ENCODE measurements around the gene SARNP. TPM values are rescaled to one million over a fixed set of nuclear protein-coding genes. Genes with fewer than 3 reads are reported as not detected.
A peak's percentile ranks its signal among the peaks of the same experiment; 100 is the strongest.

Gene SARNP
- total and polyA plus RNA-seq, 9 of the 15 experiments (the other 6 are each of a cell fraction or from before 2014, with no cell fraction given) = 70.1 to 400 (median 198) TPM

GRCh38 chr12:55743406-55744339 lies 73.9 kb downstream of the SARNP start (continued):
- peak; percentile 20 for TF ChIP-seq TBP (optimal IDR thresholded peaks at IDR 0.05; ENCODE audit: low read depth, low read length)
- peak; percentile 72 for TF ChIP-seq ZNF24 (IDR thresholded peaks at IDR 0.05)
- no peak for TF ChIP-seq FIP1L1 (IDR thresholded peaks at IDR 0.05; ENCODE audit: low read depth, low read length, poor library complexity, severe bottlenecking)
- 0 out of 2 replicates have a peak, but pooled peaks have one; percentile 14 for TF ChIP-seq POLR2A (conservative IDR thresholded peaks at IDR 0.05)
- TF ChIP-seq RBM34 (IDR thresholded peaks at IDR 0.05; ENCODE audit: borderline replicate concordance, insufficient read depth, low read length) = no peak
- TF ChIP-seq PTRF (tag; IDR thresholded peaks at IDR 0.05) = no peak
- TF ChIP-seq MAX (CRISPR knock-in tag; IDR thresholded peaks at IDR 0.05) = peak; percentile 49
- TF ChIP-seq CHD1 (IDR thresholded peaks at IDR 0.05; ENCODE audit: low read length) = peak; percentile 71
- TF ChIP-seq FOXP4 (CRISPR knock-in tag; IDR thresholded peaks at IDR 0.05; ENCODE audit: borderline replicate concordance) = 0 out of 2 replicates have a peak, but pooled peaks have one; percentile 9
- TF ChIP-seq SMARCA5 (IDR thresholded peaks at IDR 0.05) = peak; percentile 67; the same call in 1 of the 2 replicates
- TF ChIP-seq ZZZ3 (IDR thresholded peaks at IDR 0.05) = no peak
- no peak for TF ChIP-seq PURB (CRISPR knock-in tag; IDR thresholded peaks at IDR 0.05; ENCODE audit: low read depth)
- peak in 1 of 2 experiments; percentile 52; a peak in 1 of 4 replicates for TF ChIP-seq UBTF (IDR thresholded peaks at IDR 0.05; ENCODE audit: borderline replicate concordance in 1 of 2, low read depth in 2 of 2, low read length in 2 of 2)
- TF ChIP-seq RBM39 (optimal IDR thresholded peaks at IDR 0.05; ENCODE audit: low read depth, low read length) = no peak
- no peak for TF ChIP-seq EP300 (IDR thresholded peaks at IDR 0.05; ENCODE audit: low read length)
- peak; percentile 32; the same call in 1 of the 2 replicates for TF ChIP-seq PHF8 (IDR thresholded peaks at IDR 0.05; ENCODE audit: borderline replicate concordance, low read length)
- no peak for TF ChIP-seq PTBP1 (IDR thresholded peaks at IDR 0.05; ENCODE audit: low read depth, low read length)
- TF ChIP-seq RNF219 (CRISPR knock-in tag; IDR thresholded peaks at IDR 0.05) = no peak
- TF ChIP-seq ZNF740 (CRISPR knock-in tag; IDR thresholded peaks at IDR 0.05) = peak; percentile 29; the same call in 1 of the 2 replicates
- TF ChIP-seq ZNF740 (tag; IDR thresholded peaks at IDR 0.05) = no peak

Measured in K562 (cell line).